Tibial artery (tissue), 4 donors: ENCODE results near the gene TKTL1.

Source experiments
- DNase-seq, 2 donors: peaks; one replicate each; pipeline ENCODE4 v3.0.0-alpha.2; 2019
- H3K27ac ChIP-seq, 2 donors: fragments of 200-600 bp; sonication (generic) in 1 of 2; 1 replicate in 1 of 2; 2 replicates in 1 of 2; pipeline ENCODE4 v1.5.1; 2018 to 2019; ENCODE audit warnings: mild to moderate bottlenecking in 1 of 2
- H3K27me3 ChIP-seq, 2 donors: fragments of 200-600 bp; sonication (generic) in 1 of 2; one replicate each; pipeline versions ENCODE4 v1.5.1 to v1.6.0; 2016 to 2019
- H3K36me3 ChIP-seq, 3 donors: fragments of 200-600 bp; sonication (generic) in 2 of 3; one replicate each; pipeline ENCODE4 v1.5.1; 2016 to 2019; ENCODE audit warnings: mild to moderate bottlenecking in 2 of 3
- H3K4me1 ChIP-seq, 4 donors: fragments of 200-600 bp; sonication (generic) in 2 of 4; 1 replicate in 3 of 4; 2 replicates in 1 of 4; pipeline ENCODE4 v1.5.1; 2016 to 2019
- H3K4me3 ChIP-seq, 2 donors: fragments of 200-600 bp; sonication (generic) in 1 of 2; 1 replicate in 1 of 2; 2 replicates in 1 of 2; pipeline ENCODE4 v1.5.1; 2018 to 2019; ENCODE audit warnings: mild to moderate bottlenecking in 2 of 2
- H3K9me3 ChIP-seq, 3 donors: fragments of 200-600 bp; sonication (generic) in 1 of 3; one replicate each; pipeline ENCODE4 v1.5.1; 2016 to 2019
- intact Hi-C: fragments of 100-400 bp; cut with DNase I; formaldehyde crosslinking; loops from one replicate; pipeline ENCODE4 v1.15.0; 2023; ENCODE audit warnings: low total_unique reads
- TF ChIP-seq, protein P1 (sequence below), 2 experiments: fragments of 200-600 bp in 1 of 2; fragments of 450-650 bp in 1 of 2; IDR thresholded peaks; one replicate each; pipeline ENCODE4 v1.5.1; 2017 to 2019; ENCODE audit warnings: antibody characterized with exemption in 2 of 2, mild to moderate bottlenecking in 1 of 2, moderate library complexity in 1 of 2

TKTL1 gene

GRCh38 chrX:154304846-154305245 lies 9.3 kb downstream of the TKTL1 start:
- no peaks in the 10 kb centered on the region for H3K36me3 ChIP-seq
- TF ChIP-seq, protein P1, sequence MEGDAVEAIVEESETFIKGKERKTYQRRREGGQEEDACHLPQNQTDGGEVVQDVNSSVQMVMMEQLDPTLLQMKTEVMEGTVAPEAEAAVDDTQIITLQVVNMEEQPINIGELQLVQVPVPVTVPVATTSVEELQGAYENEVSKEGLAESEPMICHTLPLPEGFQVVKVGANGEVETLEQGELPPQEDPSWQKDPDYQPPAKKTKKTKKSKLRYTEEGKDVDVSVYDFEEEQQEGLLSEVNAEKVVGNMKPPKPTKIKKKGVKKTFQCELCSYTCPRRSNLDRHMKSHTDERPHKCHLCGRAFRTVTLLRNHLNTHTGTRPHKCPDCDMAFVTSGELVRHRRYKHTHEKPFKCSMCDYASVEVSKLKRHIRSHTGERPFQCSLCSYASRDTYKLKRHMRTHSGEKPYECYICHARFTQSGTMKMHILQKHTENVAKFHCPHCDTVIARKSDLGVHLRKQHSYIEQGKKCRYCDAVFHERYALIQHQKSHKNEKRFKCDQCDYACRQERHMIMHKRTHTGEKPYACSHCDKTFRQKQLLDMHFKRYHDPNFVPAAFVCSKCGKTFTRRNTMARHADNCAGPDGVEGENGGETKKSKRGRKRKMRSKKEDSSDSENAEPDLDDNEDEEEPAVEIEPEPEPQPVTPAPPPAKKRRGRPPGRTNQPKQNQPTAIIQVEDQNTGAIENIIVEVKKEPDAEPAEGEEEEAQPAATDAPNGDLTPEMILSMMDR (IDR thresholded peaks at IDR 0.05) = no peak
- no peaks in the 10 kb centered on the region for H3K4me1 ChIP-seq
- intact Hi-C loops = no loop called here
- no peak overlapping the region for H3K4me3 ChIP-seq
- no peaks in the 10 kb centered on the region for H3K27me3 ChIP-seq
- no peak overlapping the region for H3K27ac ChIP-seq
- no peak for DNase-seq
- no peaks in the 10 kb centered on the region for H3K9me3 ChIP-seq

DNA sequence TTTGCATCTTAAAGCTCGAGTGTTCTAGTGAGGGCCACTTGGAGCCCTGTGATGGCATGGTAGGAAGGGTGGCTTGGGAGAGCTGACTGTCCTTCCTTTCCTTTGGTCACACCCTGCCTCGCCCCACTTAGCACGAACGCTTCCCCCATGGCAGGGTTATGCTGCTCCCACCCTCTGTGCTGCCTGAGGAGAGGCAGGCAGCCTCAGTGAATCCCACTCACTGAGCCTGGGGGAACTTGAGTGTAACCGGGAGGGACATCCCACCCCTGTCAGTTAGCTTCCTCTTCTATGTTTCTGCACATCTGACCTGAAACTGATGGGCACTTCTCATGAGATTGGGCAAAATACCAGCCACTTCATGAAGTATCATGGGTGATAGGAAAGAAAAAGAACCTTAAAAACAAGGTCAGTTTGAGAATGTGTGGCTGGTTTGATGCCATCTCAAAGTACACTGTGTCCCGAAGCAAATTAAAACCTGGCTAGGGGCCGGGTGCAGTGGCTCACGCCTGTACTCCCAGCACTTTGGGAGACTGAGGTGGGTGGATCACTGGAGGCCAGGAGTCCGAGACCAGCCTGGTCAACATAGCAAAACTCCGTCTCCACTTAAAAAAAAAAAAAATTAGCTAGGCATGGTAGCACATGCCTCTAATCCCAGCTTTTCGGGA lies 10.1 kb downstream of the TKTL1 start:
- Histone ChIP-seq H3K4me1 (no peaks in the 10 kb centered on the region), H3K9me3 (no peaks in the 10 kb centered on the region), H3K4me3 (no peak overlapping the region), H3K27me3 (no peaks in the 10 kb centered on the region), H3K36me3 (no peaks in the 10 kb centered on the region), H3K27ac (no peak overlapping the region)
- TF ChIP-seq, protein P1 (IDR thresholded peaks at IDR 0.05) = no peak
- DNase-seq = no peak
- intact Hi-C loops = no loop called here

DNA sequence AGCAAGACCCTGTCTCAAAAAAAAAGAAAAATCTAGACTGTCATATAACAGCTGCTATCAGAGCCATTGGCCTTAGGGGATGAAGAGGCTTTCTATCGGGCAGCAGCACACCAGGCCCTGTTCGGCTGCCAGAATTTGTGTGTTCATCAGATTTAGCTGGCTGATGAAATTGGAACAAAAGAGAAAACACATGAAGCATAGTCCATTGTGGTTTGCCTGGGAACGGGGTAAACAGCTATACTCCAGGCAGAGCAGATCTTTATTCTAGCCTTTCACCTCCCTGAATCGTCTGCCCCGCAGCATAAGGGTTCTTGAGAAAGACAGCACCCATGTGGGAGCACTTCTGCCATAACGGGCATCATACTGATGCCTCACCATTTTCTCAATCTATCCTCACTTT lies 11.6 kb downstream of the TKTL1 start:
- Histone ChIP-seq H3K9me3 (no peaks in the 10 kb centered on the region), H3K27ac (no peak overlapping the region), H3K4me3 (no peak overlapping the region), H3K36me3 (no peaks in the 10 kb centered on the region), H3K4me1 (no peaks in the 10 kb centered on the region), H3K27me3 (no peaks in the 10 kb centered on the region)
- intact Hi-C loops = no loop called here
- TF ChIP-seq, protein P1 (IDR thresholded peaks at IDR 0.05) = no peak
- DNase-seq = peak in 1 of 2 donors; percentile 27

DNA sequence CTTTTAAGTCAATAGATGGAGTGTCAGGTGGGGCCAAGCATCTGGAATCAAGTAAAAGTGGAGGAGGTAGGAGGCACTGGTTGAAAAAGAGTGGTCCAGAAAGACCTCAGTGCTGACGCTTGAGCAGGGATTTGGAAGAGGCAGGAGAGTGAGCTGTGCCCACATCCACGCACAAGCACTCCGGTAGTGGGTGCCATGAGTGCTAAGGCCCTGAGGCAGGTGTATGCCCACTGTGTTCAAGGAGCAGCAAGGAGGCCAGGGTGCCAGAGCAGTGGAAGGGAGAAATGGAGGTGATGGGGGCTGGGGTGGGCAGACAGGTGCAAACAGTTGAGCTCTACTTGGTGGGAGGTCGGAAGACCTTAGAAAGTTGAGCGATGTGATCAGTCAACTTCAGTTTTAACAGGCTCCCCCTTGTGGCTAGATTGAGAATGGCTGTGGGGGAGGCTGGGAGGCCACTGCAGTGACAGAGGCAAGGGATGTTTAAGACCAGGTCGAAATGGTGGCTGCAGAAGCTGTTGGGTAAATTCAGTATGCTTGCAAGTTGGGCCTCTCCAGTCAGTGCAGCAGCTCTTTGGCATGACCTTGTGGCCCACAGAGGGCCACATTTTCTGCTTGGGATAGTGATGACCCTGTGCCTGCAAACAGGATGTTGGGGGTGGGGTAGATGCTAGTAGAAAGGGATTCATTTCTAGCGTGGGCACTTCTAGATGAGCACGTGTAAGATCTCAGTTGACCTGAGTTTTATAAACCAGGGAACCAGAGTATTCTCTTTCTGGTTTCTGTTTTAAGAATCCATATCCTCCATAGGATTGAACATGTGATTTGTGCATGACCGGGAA lies 12.7 kb downstream of the TKTL1 start:
- DNase-seq = peak; percentile 62 to 72
- Histone ChIP-seq H3K4me3 (no peak overlapping the region), H3K27ac (no peak overlapping the region), H3K9me3 (no peaks in the 10 kb centered on the region), H3K4me1 (no peaks in the 10 kb centered on the region), H3K36me3 (no peaks in the 10 kb centered on the region), H3K27me3 (no peaks in the 10 kb centered on the region)
- TF ChIP-seq, protein P1 (IDR thresholded peaks at IDR 0.05) = peak; percentile 53 to 57
- intact Hi-C loops = no loop called here

- H3K27ac ChIP-seq = no peak overlapping the region
- no peak for DNase-seq
- H3K9me3 ChIP-seq = no peaks in the 10 kb centered on the region
- intact Hi-C loops = no loop called here
- H3K4me3 ChIP-seq = no peak overlapping the region
- TF ChIP-seq, protein P1 (IDR thresholded peaks at IDR 0.05) = no peak
- no peaks in the 10 kb centered on the region for H3K4me1 ChIP-seq
- H3K36me3 ChIP-seq = no peaks in the 10 kb centered on the region
- no peaks in the 10 kb centered on the region for H3K27me3 ChIP-seq
These were observed 13.6 kb downstream of the TKTL1 start for GRCh38 chrX:154309041-154309775.
